Stimulated activated CD8-positive, alpha-beta memory T cell treated with anti-CD3 and anti-CD28 coated beads, Interleukin-4, amount 100 ng/mL, for 4 hours (primary cell): ENCODE measurements around the gene DCC.

Experiments
- DNase-seq, 2 donors: peaks; one replicate each; pipeline ENCODE4 v3.0.0-alpha.2; 2020; ENCODE audit warnings: low read depth in 2 of 2, low spot score in 1 of 2

The DCC gene

DNA sequence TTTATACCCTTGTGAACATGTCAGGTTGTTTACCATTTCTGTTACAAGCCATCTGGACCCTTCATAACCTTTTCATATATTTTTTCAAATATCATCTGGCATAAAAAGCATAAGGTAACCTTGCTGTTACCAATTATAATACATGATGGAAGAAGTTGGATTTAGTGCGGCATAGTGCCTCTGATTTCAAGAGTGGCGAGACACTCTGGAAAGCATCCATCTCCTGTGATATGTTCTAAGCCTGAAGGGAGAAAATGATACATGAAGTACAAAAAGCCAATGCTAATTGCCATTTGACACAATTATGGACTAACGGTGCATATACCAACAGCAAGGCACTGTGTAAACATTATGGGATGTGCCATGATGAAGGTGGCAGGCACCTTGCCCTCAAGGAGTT, 75.1 kb downstream of the DCC start:
- DNase-seq, result no peak

GRCh38 chr18:52422985-52423601, 83.1 kb downstream of the DCC start:
- no peak for DNase-seq

GRCh38 chr18:52426041-52426440, 86.0 kb downstream of the DCC start:
- DNase-seq, result no peak

- no peak for DNase-seq
Observed at GRCh38 chr18:52426462-52426861, 86.5 kb downstream of the DCC start.

DNA sequence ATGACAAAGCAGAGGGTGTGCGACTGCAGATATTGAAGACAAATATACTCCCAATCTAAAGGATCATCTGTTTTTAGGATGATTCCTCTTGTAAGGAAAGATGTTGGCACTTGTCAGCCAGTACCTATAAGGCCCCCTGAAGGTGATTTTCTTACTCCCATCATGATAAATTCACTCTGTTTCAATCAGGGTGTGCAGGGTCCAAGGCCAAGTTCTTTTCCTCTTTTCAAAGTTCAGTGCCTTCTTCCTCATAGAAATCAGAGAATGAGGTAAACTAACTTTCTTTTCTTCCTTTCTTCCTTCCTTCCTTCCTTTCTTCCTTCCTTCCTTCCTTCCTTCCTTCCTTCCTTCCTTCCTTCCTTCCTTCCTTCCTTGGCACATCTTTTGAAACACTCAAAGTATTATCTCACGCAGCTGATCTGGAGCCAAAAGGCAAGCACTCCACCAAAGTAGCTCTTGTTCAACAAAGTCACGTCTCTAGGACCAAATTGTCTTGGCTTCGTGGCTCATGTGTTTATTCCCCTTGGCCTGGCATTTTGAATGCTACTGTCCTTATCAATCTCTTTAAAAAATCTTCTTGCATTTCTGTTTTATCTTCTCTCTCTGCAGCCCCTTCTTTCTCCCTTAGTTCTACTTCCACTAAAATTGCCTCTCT, 87.7 kb downstream of the DCC start:
- DNase-seq, result no peak

GRCh38 chr18:52431683-52432082, 91.7 kb downstream of the DCC start:
- DNase-seq, result no peak

GRCh38 chr18:52433797-52434196, 93.8 kb downstream of the DCC start:
- DNase-seq, result no peak

DNA sequence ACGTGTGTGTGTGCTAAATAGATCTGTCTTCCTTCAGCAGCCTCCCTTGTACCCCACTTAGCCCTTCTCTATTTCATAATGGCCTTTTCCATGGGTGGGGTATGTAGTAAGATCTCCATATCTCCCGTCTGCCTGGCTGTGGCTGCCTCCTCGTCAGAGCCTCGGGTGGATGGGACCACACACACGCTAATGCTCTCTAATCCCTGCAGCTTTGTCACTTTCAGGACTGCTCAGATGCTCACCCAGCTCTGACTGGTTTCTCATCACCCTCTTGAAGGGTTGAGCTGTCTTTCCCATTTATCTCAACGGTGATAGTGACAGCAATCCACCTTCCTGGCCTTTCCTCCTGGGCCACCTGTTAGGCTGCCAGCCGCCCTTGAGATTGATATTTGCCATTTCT, 95.3 kb downstream of the DCC start:
- no peak for DNase-seq

DNA sequence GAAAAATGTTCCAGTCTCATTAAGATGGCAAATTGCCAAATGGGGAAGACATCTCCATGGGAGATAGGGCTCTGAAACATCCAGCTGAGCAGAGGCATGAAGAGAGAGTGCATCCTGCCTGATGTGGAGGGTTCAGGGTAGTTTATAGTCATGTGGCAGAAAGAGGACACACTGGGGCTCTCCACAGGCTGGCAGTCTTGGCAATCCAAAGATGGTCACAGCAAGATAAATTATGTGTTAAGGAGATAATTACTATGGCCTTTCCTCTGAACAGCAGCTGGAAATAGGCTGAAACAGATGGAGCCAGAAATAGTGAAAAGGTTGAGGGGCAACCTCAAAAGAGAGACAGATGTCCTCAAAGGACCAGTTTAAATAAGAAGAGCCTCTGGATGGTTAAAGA, 97.2 kb downstream of the DCC start:
- DNase-seq, result no peak

GRCh38 chr18:52439457-52439856, 99.5 kb downstream of the DCC start:
- DNase-seq, result no peak

DNA sequence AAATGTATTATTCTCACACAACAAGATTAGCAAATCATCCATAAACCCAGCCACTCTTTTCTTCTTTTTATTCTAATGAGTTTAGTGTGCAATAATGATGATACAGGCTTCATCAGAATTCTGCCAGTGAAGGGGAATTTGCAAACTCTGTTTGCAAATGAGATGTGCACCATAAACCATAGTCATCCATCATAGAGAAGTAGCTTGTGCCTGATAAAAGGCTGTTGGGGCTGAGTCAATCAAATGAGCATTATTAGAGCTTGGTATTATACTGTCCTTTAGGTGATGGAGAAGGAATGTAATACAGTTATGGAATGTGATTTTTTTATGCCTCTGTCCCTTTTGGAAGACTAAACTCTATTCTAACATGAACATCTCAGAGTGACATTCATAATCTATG, 101.8 kb downstream of the DCC start:
- no peak for DNase-seq

GRCh38 chr18:52442686-52443085, 102.7 kb downstream of the DCC start:
- no peak for DNase-seq

GRCh38 chr18:52451256-52451655, 111.3 kb downstream of the DCC start:
- DNase-seq, result no peak

DNA sequence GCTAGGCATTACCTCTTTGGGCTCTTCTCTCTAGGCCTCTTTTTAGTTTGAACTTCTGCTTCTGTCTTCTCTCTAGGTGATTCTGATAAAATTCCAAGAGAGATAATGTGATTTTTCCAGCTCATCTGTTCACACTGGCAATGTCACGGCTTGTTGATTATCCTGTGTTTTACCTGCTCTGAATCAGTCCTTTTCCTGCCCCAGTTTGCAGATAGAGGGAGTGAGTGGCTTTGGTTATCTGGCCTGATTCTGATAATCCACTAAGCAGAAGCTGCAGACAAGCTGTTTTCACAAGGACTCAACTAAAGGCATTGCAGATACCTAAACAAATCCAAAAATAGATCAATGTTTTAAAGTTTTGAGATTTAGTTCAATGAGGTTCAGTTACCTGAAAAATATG, 111.9 kb downstream of the DCC start:
- DNase-seq, result no peak

GRCh38 chr18:52452427-52452826, 112.4 kb downstream of the DCC start:
- DNase-seq, result no peak

DNA sequence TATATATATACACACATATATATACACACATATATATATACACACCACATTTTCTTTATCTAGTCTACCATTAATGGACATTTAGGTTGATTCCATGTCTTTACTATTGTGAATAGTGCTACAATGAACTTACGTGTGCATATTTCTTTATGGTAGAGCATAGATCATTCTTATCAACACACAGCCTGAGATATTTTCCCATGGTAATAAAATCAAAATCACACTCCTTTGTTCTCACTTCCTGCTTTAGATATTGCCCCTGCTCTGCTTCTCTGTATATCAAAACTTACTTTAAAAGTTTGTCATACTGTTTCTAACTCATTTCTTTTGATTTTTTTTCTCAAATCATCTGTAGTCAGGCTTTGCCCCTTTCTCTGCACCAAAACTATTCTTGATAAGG, 119.9 kb downstream of the DCC start:
- DNase-seq, result no peak

DNA sequence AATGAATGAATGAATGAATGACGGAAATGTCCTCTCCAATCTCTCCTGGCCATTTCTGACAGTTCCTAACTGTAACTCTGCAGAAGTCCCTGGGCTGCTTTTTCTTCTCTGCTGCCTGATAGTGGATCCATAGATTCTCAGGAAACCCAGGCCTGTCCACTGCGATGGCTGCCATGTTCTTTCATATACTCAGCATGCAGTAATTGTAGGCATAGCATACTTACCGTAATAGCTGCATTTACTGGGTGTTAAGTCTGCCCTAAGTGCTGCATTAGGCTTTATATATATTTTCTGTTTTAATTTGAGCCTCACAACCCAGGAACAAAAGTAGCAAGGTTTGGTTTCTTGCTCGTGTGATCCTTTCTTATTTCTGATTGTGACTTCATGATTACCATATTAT, 122.9 kb downstream of the DCC start:
- DNase-seq, result no peak

- DNase-seq, result no peak
Observed at GRCh38 chr18:52465391-52465790, 125.4 kb downstream of the DCC start.

DNA sequence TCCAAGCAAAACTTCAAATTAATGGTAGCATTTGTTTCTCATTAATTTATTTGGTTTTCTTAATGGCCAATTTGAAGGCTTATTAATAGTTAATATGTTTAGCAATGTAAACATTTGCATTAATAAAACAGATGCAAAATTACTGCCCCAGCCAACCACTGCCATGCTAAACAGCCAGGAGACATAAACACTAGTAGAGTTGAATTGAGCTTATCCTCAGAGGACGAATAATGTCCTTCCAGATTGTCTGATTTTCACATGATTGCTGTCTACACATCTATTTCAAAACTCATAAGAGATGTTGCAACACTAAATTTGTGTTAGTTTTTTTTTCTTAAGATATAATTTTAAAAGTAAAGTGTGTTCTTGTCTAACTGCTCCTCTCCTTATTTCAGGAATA, 128.5 kb downstream of the DCC start:
- DNase-seq, result no peak

- no peak for DNase-seq
Observed at GRCh38 chr18:52475325-52475724, 135.3 kb downstream of the DCC start.

- DNase-seq, result no peak
Observed at GRCh38 chr18:52481116-52481515, 141.1 kb downstream of the DCC start.

GRCh38 chr18:52484977-52485376, 145.0 kb downstream of the DCC start:
- no peak for DNase-seq

DNA sequence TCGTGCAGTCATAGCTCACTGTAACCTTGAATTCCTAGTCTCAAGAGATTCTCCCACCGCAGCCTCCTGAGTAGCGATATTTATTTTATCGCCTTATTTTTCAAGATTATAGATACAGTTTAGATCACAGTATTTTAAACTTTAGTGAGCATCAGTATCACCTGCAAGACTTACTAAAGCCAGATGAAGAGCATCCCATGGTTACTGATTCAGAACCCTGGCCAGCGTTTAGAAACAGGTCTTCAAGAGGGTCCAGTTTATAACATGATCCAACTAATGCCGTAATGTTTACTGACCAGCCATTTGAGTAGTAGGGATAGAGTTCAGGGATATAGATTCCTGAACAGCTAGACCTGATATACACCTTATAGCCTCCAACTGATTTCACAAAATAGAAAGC, 146.1 kb downstream of the DCC start:
- DNase-seq, result no peak
